Activated T-helper 1 cell treated with anti-CD3 and anti-CD28 coated beads, Interleukin-12 subunit alpha, Interleukin-12 subunit beta, Interleukin-2, Interleukin-4 antibody, amounts not matched to agents 30 ng/mL and 10 ng/mL and 1 ng/mL, durations not matched to agents 14 hours and 24 hours and 36 hours (primary cell): ENCODE data around the gene SPPL2C. TPM values are rescaled to one million over a fixed set of nuclear protein-coding genes. Genes with fewer than 3 reads are reported as not detected.
"Not testable (repeated sequence)": the region's sequence is repeated elsewhere in the genome, so short reads cannot be mapped to it uniquely, and the experiment has no call there.

Experiments
- DNase-seq: peaks from one replicate; pipeline ENCODE4 v3.0.0; 2021; ENCODE audit warnings: low spot score
- H3K27ac Mint-ChIP-seq: one replicate; pipeline ENCODE4 v1.8.0; 2021; ENCODE audit warnings: mild to moderate bottlenecking, mixed read lengths
- H3K27me3 Mint-ChIP-seq: one replicate; pipeline ENCODE4 v1.8.0; 2022; ENCODE audit warnings: mild to moderate bottlenecking, moderate library complexity, mixed read lengths; ENCODE audit not compliant: insufficient read depth
- H3K36me3 Mint-ChIP-seq: one replicate; pipeline ENCODE4 v1.8.0; 2021; ENCODE audit warnings: low read depth, mixed read lengths
- H3K4me1 Mint-ChIP-seq: one replicate; pipeline ENCODE4 v1.8.0; 2021; ENCODE audit warnings: low read depth, mixed read lengths
- H3K4me3 Mint-ChIP-seq: one replicate; pipeline ENCODE4 v1.8.0; 2021; ENCODE audit warnings: mild to moderate bottlenecking, moderate library complexity, mixed read lengths
- H3K9me3 Mint-ChIP-seq: one replicate; pipeline ENCODE4 v1.8.0; 2021; ENCODE audit warnings: mixed read lengths
- intact Hi-C: fragments of 100-400 bp; cut with micrococcal nuclease; formaldehyde crosslinking; loops from one replicate; pipeline ENCODE4 v1.15.1; 2024
- total RNA-seq: library from RNA; stranded (reverse); gene quantifications from 2 replicates; pipeline ENCODE4 v1.2.3, GENCODE V29; 2022

The SPPL2C gene
- total RNA-seq, 1 donor from 2014 or later = not detected

- H3K27ac Mint-ChIP-seq = no peak overlapping the region
- no peak for DNase-seq
- H3K36me3 Mint-ChIP-seq = no peaks in the 10 kb centered on the region
- peaks cover 19% of the 10 kb centered on the region for H3K27me3 Mint-ChIP-seq
- no peaks in the 10 kb centered on the region for H3K9me3 Mint-ChIP-seq
- no peaks in the 10 kb centered on the region for H3K4me1 Mint-ChIP-seq
- no peak overlapping the region for H3K4me3 Mint-ChIP-seq
- intact Hi-C loops = no loop called here
Observed at GRCh38 chr17:45857977-45858708, 13.5 kb downstream of the SPPL2C start.

GRCh38 chr17:45861165-45861564, 16.5 kb downstream of the SPPL2C start:
- no peak overlapping the region for H3K4me3 Mint-ChIP-seq
- peaks cover 17% of the 10 kb centered on the region for H3K27me3 Mint-ChIP-seq
- peaks cover 10% of the 10 kb centered on the region for H3K4me1 Mint-ChIP-seq
- no peaks in the 10 kb centered on the region for H3K36me3 Mint-ChIP-seq
- no peak overlapping the region for H3K27ac Mint-ChIP-seq
- intact Hi-C loops = no loop called here
- no peak for DNase-seq
- no peaks in the 10 kb centered on the region for H3K9me3 Mint-ChIP-seq

- peaks cover 10% of the 10 kb centered on the region for H3K4me1 Mint-ChIP-seq
- H3K27ac Mint-ChIP-seq, DNase-seq: not testable (repeated sequence)
Observed at GRCh38 chr17:45862127-45862526, 17.4 kb downstream of the SPPL2C start.

DNA sequence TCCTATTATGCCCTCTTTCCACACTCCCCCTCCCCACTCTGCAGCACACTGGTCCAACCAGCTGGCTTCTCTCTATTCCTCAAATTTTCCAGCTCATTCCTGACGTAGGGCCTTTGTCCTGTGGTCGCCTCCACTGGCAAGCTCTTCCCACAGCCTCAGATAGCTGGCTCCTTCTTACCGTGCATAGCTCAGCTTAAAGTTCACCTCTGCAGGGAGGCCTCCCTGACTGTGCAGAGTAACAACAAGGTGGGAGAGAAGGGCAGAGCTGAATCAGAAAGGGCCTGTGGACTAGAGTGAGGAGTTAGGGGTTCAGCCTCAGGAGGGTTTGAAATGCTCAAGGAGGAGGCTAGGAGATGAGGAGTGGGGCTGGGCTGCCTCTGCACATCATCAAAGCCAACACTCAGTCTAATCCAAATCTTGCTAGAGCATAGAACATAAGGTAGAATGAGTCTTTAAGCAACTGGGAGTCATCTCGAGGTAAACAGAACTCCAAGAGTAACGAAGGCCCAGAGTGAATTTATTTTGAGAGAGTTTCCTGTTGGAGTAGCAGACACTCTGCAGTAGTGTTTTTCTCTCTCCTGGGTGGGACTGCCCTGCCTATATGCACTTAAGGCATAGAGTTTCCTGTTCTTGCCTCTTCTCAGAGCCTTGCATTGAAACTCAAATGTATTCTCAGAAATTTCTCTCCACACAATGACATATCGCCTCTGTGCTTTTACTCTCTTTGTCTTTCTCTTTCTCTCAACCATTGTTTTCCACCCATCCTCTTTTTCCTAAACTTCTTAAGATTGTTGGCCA, 19.4 kb downstream of the SPPL2C start:
- H3K27me3 Mint-ChIP-seq = peaks cover 7% of the 10 kb centered on the region
- H3K4me3 Mint-ChIP-seq = no peak overlapping the region
- no peaks in the 10 kb centered on the region for H3K9me3 Mint-ChIP-seq
- H3K36me3 Mint-ChIP-seq = no peaks in the 10 kb centered on the region
- intact Hi-C loops = no loop called here
- H3K27ac Mint-ChIP-seq = no peak overlapping the region
- peaks cover 10% of the 10 kb centered on the region for H3K4me1 Mint-ChIP-seq
- DNase-seq = no peak

More at GRCh38 chr17:45862127-45862526, 17.4 kb downstream of the SPPL2C start:
- H3K36me3 Mint-ChIP-seq, intact Hi-C loops, H3K4me3 Mint-ChIP-seq, H3K9me3 Mint-ChIP-seq: not testable (repeated sequence)
- peaks cover 15% of the 10 kb centered on the region for H3K27me3 Mint-ChIP-seq

GRCh38 chr17:45867171-45867570, 22.5 kb downstream of the SPPL2C start:
- H3K4me1 Mint-ChIP-seq = peaks cover 10% of the 10 kb centered on the region
- H3K9me3 Mint-ChIP-seq = no peaks in the 10 kb centered on the region
- no peaks in the 10 kb centered on the region for H3K27me3 Mint-ChIP-seq
- intact Hi-C loops = no loop called here
- DNase-seq = no peak
- no peak overlapping the region for H3K4me3 Mint-ChIP-seq
- H3K27ac Mint-ChIP-seq = no peak overlapping the region
- H3K36me3 Mint-ChIP-seq = no peaks in the 10 kb centered on the region

DNA sequence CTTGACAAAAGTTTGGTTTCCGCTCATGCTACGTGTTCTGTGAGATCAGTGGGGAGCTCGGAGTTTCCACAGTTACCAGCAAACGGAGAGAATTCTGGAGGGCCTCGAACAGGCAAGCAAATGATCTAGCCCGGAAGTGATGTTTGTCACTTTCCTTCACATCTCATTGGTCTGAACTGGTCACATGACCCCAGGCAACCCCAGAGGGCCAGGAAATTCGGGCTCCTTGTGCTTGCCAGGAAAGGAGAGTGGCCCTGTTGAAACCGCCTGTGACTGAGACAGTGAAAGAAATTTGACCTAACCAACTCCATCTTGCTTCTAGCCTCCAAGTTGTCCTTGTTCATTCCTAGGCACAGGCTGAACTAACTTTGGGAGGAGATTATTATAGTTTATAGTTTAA, 23.0 kb downstream of the SPPL2C start:
- no peak for DNase-seq
- intact Hi-C loops = no loop called here
- H3K27me3 Mint-ChIP-seq = no peaks in the 10 kb centered on the region
- no peak overlapping the region for H3K4me3 Mint-ChIP-seq
- H3K4me1 Mint-ChIP-seq = peaks cover 10% of the 10 kb centered on the region
- no peaks in the 10 kb centered on the region for H3K9me3 Mint-ChIP-seq
- no peak overlapping the region for H3K27ac Mint-ChIP-seq
- no peaks in the 10 kb centered on the region for H3K36me3 Mint-ChIP-seq

DNA sequence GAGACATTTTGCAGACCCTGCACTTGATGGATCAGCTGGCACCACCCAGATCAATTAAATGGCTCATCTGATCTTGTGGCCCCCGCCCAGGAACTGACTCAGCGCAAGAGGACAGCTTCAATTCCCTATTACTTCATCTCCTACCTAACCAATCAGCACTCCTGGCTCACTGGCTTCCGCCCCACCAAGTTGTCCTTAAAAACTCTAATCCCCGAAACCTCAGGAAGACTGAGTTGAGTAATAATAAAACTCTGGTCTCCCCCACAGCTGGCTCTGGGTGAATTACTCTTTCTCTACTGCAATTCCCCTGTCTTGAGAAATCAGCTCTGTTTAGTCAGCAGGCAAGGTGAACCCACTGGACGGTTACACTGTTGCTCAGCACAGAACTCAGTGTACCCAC, 23.6 kb downstream of the SPPL2C start:
- Mint-ChIP-seq H3K4me3 (no peak overlapping the region), H3K27ac (no peak overlapping the region), H3K4me1 (peaks cover 13% of the 10 kb centered on the region), H3K9me3 (no peaks in the 10 kb centered on the region), H3K36me3 (no peaks in the 10 kb centered on the region), H3K27me3 (no peaks in the 10 kb centered on the region)
- DNase-seq = no peak
- intact Hi-C loops = no loop called here

- H3K36me3 Mint-ChIP-seq = no peaks in the 10 kb centered on the region
- no peak overlapping the region for H3K4me3 Mint-ChIP-seq
- no peak for DNase-seq
- H3K9me3 Mint-ChIP-seq = no peaks in the 10 kb centered on the region
- no peak overlapping the region for H3K27ac Mint-ChIP-seq
- H3K27me3 Mint-ChIP-seq = peaks cover 3% of the 10 kb centered on the region
- intact Hi-C loops = no loop called here
- H3K4me1 Mint-ChIP-seq = peaks cover 10% of the 10 kb centered on the region
Observed at GRCh38 chr17:45869676-45870341, 25.1 kb downstream of the SPPL2C start.

GRCh38 chr17:45870342-45870974, 25.8 kb downstream of the SPPL2C start:
- peaks cover 4% of the 10 kb centered on the region for H3K27me3 Mint-ChIP-seq
- H3K4me3 Mint-ChIP-seq = no peak overlapping the region
- no peaks in the 10 kb centered on the region for H3K36me3 Mint-ChIP-seq
- no peak for DNase-seq
- intact Hi-C loops = no loop called here
- peaks cover 10% of the 10 kb centered on the region for H3K4me1 Mint-ChIP-seq
- no peaks in the 10 kb centered on the region for H3K9me3 Mint-ChIP-seq
- no peak overlapping the region for H3K27ac Mint-ChIP-seq

DNA sequence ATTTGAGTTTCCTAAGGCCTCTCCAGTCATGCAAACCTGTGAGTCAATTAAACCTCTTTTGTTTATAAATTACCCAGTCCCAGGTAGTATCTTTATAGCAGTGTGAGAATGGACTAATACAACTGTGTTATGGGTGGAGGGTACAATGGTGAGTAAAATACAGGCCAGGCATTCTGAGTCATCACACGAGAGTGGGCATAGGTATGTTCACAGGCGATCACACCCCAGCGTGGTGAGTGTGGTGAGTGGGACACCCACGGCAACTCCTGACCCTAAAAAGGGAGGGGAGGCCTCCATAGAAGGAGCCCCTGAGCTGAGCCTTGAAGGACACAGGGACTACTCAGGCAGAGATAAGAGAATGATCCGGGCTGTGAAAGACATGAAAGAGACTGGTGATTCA, 27.0 kb downstream of the SPPL2C start:
- H3K36me3 Mint-ChIP-seq = no peaks in the 10 kb centered on the region
- no peak overlapping the region for H3K4me3 Mint-ChIP-seq
- H3K27ac Mint-ChIP-seq = no peak overlapping the region
- no peaks in the 10 kb centered on the region for H3K9me3 Mint-ChIP-seq
- no peak for DNase-seq
- intact Hi-C loops = no loop called here
- peaks cover 10% of the 10 kb centered on the region for H3K4me1 Mint-ChIP-seq
- H3K27me3 Mint-ChIP-seq = peaks cover 8% of the 10 kb centered on the region

GRCh38 chr17:45873728-45874127, 29.0 kb downstream of the SPPL2C start:
- H3K4me1 Mint-ChIP-seq = peaks cover 10% of the 10 kb centered on the region
- H3K4me3 Mint-ChIP-seq = peak overlapping the region; percentile 62
- no peaks in the 10 kb centered on the region for H3K36me3 Mint-ChIP-seq
- peaks cover 11% of the 10 kb centered on the region for H3K27me3 Mint-ChIP-seq
- no peaks in the 10 kb centered on the region for H3K9me3 Mint-ChIP-seq
- peak; percentile 21 for DNase-seq
- no peak overlapping the region for H3K27ac Mint-ChIP-seq
- intact Hi-C loops = no loop called here

GRCh38 chr17:45874151-45874550, 29.5 kb downstream of the SPPL2C start:
- peaks cover 10% of the 10 kb centered on the region for H3K4me1 Mint-ChIP-seq
- DNase-seq = no peak
- peaks cover 13% of the 10 kb centered on the region for H3K27me3 Mint-ChIP-seq
- H3K27ac Mint-ChIP-seq = no peak overlapping the region
- H3K4me3 Mint-ChIP-seq = no peak overlapping the region
- H3K9me3 Mint-ChIP-seq = no peaks in the 10 kb centered on the region
- no peaks in the 10 kb centered on the region for H3K36me3 Mint-ChIP-seq
- intact Hi-C loops = no loop called here
